K562 (cell line): ENCODE measurements around the gene ROMO1. TPM values are rescaled to one million over a fixed set of nuclear protein-coding genes. Genes with fewer than 3 reads are reported as not detected.

ENCODE experiments used
- ATAC-seq: fragments of 200-7000 bp; cut with Tn5 transposase; 3 replicates; pipeline ENCODE4 v1.9.1; 2020; ENCODE audit warnings: moderate library complexity
- BruUV-seq: library from RNA; stranded (reverse); fragments of 400-500 nt; replicated peaks from 2 replicates; lab custom pipeline; 2021; lab: Mats Ljungman, UMichigan
- CTCF ChIA-PET: fragments of 300-600 bp; formaldehyde crosslinking; extraction: SDS; loops from one replicate; lab custom pipeline; 2021; ENCODE audit warnings: low intra/inter-chr PET ratio; lab: Yijun Ruan, JAX
- POLR2A ChIA-PET: fragments of 300-600, 350-650 bp; sonication (Branson Sonifier 250); formaldehyde crosslinking; extraction: SDS; loops from one replicate; lab custom pipeline; 2021; ENCODE audit warnings: antibody characterized with exemption, inconsistent platforms; lab: Yijun Ruan, JAX
- DNase-seq, 4 experiments: peaks; one replicate each; pipeline versions ENCODE4 v3.0.0 to v3.0.0-alpha.2; 2011 to 2018; ENCODE audit warnings: low spot score in 3 of 4, mixed read lengths in 3 of 4; ENCODE audit errors: extremely low read depth in 1 of 4
- FAIRE-seq: peaks from 2 replicates; lab custom pipeline; 2011; peaks lifted over from hg19 to GRCh38; lab: Jason Lieb, UNC
- H2AFZ ChIP-seq: 2 replicates; pipeline ENCODE4 v1.6.0; 2011; ENCODE audit warnings: low read depth, low read length, control low read depth, inconsistent platforms
- H3K27ac ChIP-seq: fragments of 200-600 bp; 3 replicates; pipeline ENCODE4 v1.8.0; 2011; ENCODE audit warnings: low read depth, mild to moderate bottlenecking, control low read depth, inconsistent platforms, low read length, moderate library complexity, mixed read lengths; ENCODE audit errors: extremely low read depth
- H3K27me3 ChIP-seq, 2 experiments: fragments of 300-600 bp in 1 of 2; 2 replicates in 1 of 2; 3 replicates in 1 of 2; pipeline versions ENCODE4 v1.6.0 to v1.8.0; 2011; ENCODE audit warnings: inconsistent platforms in 2 of 2, low read length in 2 of 2, mild to moderate bottlenecking in 1 of 2, mixed read lengths in 1 of 2, moderate library complexity in 1 of 2; ENCODE audit not compliant: control insufficient read depth in 2 of 2, insufficient read depth in 2 of 2
- H3K36me3 ChIP-seq: fragments of 300-600 bp; 3 replicates; pipeline ENCODE4 v1.8.0; 2011; ENCODE audit warnings: mild to moderate bottlenecking, low read length, inconsistent platforms; ENCODE audit not compliant: control insufficient read depth, insufficient read depth
- H3K4me1 ChIP-seq, 2 experiments: fragments of 200-600 bp in 1 of 2; replicated peaks in 1 of 2; 2 replicates in 1 of 2; 3 replicates in 1 of 2; pipeline versions ENCODE4 v1.5.1 to v1.8.0; 2011; ENCODE audit warnings: inconsistent platforms in 2 of 2, low read length in 2 of 2, mild to moderate bottlenecking in 1 of 2, mixed read lengths in 1 of 2, moderate library complexity in 1 of 2; ENCODE audit not compliant: control insufficient read depth in 2 of 2, insufficient read depth in 2 of 2
- H3K4me2 ChIP-seq: 2 replicates; pipeline ENCODE4 v1.6.1; 2011; ENCODE audit warnings: low read length, control low read depth, inconsistent platforms, mixed read lengths; ENCODE audit not compliant: insufficient read depth
- H3K4me3 ChIP-seq: fragments of 200-600 bp; sonication (generic), shearing (Covaris generic); 2 replicates; pipeline ENCODE4 v1.5.1; 2016; ENCODE audit warnings: control low read depth, inconsistent platforms
- H3K79me2 ChIP-seq: fragments of 200-600 bp; 3 replicates; pipeline ENCODE4 v1.8.0; 2011; ENCODE audit warnings: low read length, inconsistent platforms; ENCODE audit not compliant: control insufficient read depth, insufficient read depth
- H3K9ac ChIP-seq, 2 experiments: 2 replicates each; pipeline versions ENCODE4 v1.6.0 to v1.6.1; 2011; ENCODE audit warnings: low read depth in 2 of 2, low read length in 2 of 2, control low read depth in 1 of 2, inconsistent platforms in 1 of 2, mild to moderate bottlenecking in 1 of 2, mixed read lengths in 1 of 2; ENCODE audit not compliant: insufficient read depth in 1 of 2
- H3K9me1 ChIP-seq: one replicate; pipeline ENCODE4 v1.6.0; 2011; ENCODE audit warnings: inconsistent platforms, mild to moderate bottlenecking, low read length, moderate library complexity; ENCODE audit not compliant: control insufficient read depth, insufficient read depth
- H3K9me3 ChIP-seq: replicated peaks from 2 replicates; pipeline ENCODE4 v1.5.1; 2011; ENCODE audit warnings: low read depth, low read length, inconsistent platforms; ENCODE audit not compliant: control insufficient read depth, insufficient read depth
- H4K20me1 ChIP-seq: replicated peaks from 2 replicates; pipeline ENCODE4 v1.6.1; 2011; ENCODE audit warnings: low read length, inconsistent platforms, mixed read lengths; ENCODE audit not compliant: control insufficient read depth, insufficient read depth
- CHD2 ChIP-seq: IDR thresholded peaks from 2 replicates; pipeline ENCODE4 v1.6.1; 2011; ENCODE audit warnings: low read depth, low read length
- E2F4 ChIP-seq: sonication (generic); formaldehyde crosslinking; IDR thresholded peaks from 2 replicates; pipeline ENCODE4 v1.8.0; 2022; ENCODE audit warnings: mild to moderate bottlenecking, low read depth, missing genetic modification reagents
- EP400 ChIP-seq: fragments of 450-650 bp; IDR thresholded peaks from 2 replicates; pipeline ENCODE4 v1.6.1; 2017; ENCODE audit warnings: antibody characterized with exemption, mild to moderate bottlenecking, moderate library complexity
- FOXJ3 ChIP-seq: sonication (generic); formaldehyde crosslinking; IDR thresholded peaks from 2 replicates; pipeline ENCODE4 v1.4.0; 2020; ENCODE audit warnings: mild to moderate bottlenecking, missing genetic modification reagents
- MECOM ChIP-seq: fragments of 250-450 bp; sonication (Bioruptor Pico); IDR thresholded peaks from 2 replicates; pipeline ENCODE4 v1.8.0; 2022; ENCODE audit warnings: inconsistent platforms
- MXI1 ChIP-seq: IDR thresholded peaks from 2 replicates; pipeline ENCODE4 v1.6.1; 2011; ENCODE audit warnings: low read depth, mild to moderate bottlenecking, improper control_type of control experiment, low read length
- NFRKB ChIP-seq: fragments of 450-650 bp; IDR thresholded peaks from 2 replicates; pipeline ENCODE4 v1.6.1; 2016; ENCODE audit warnings: low read depth
- NR2C1 ChIP-seq, 2 experiments: fragments of 450-650 bp; IDR thresholded peaks; 2 replicates each; pipeline ENCODE4 v1.6.1; 2017; ENCODE audit warnings: mild to moderate bottlenecking in 2 of 2, antibody characterized with exemption in 1 of 2, inconsistent platforms in 1 of 2, missing compliant biosample characterization in 1 of 2, missing genetic modification characterization in 1 of 2
- NR2C2 ChIP-seq, 2 experiments: fragments of 200-800 bp in 1 of 2; sonication (Bioruptor generic) in 1 of 2; sonication (generic) in 1 of 2; formaldehyde crosslinking in 1 of 2; IDR thresholded peaks; 2 replicates each; pipeline versions ENCODE4 v1.6.1 to v1.8.0; 2016 to 2022; ENCODE audit warnings: mild to moderate bottlenecking in 1 of 2, missing compliant biosample characterization in 1 of 2, missing genetic modification characterization in 1 of 2, missing genetic modification reagents in 1 of 2
- NR4A1 ChIP-seq, 2 experiments: fragments of 250-450 bp in 1 of 2; fragments of 450-650 bp in 1 of 2; sonication (Bioruptor Pico) in 1 of 2; IDR thresholded peaks; 2 replicates each; pipeline versions ENCODE4 v1.4.0 to v1.6.1; 2016 to 2020; ENCODE audit warnings: mild to moderate bottlenecking in 2 of 2, missing compliant biosample characterization in 1 of 2, missing genetic modification characterization in 1 of 2, moderate library complexity in 1 of 2
- SMAD1 ChIP-seq: fragments of 150-350 bp; IDR thresholded peaks from 2 replicates; pipeline ENCODE4 v1.6.1; 2014; ENCODE audit warnings: low read length, low read depth; ENCODE audit not compliant: partially characterized antibody
- SP1 ChIP-seq: sonication (generic); formaldehyde crosslinking; IDR thresholded peaks from 2 replicates; pipeline ENCODE4 v1.8.1; 2022; ENCODE audit warnings: mild to moderate bottlenecking, missing genetic modification reagents
- TCF7L2 ChIP-seq: fragments of 150-350 bp; IDR thresholded peaks from 2 replicates; pipeline ENCODE4 v1.6.1; 2016; ENCODE audit warnings: low read depth, mild to moderate bottlenecking, low read length, moderate library complexity
- ZC3H8 ChIP-seq: fragments of 450-650 bp; IDR thresholded peaks from 2 replicates; pipeline ENCODE4 v1.6.1; 2017
- ZNF639 ChIP-seq, 2 experiments: fragments of 200-800 bp in 1 of 2; sonication (Bioruptor generic) in 1 of 2; sonication (generic) in 1 of 2; formaldehyde crosslinking in 1 of 2; IDR thresholded peaks in 1 of 2; conservative IDR thresholded peaks in 1 of 2; 2 replicates each; pipeline versions ENCODE4 v1.5.0 to v1.6.1; 2016 to 2020; ENCODE audit warnings: missing compliant biosample characterization in 1 of 2, missing genetic modification characterization in 1 of 2, missing genetic modification reagents in 1 of 2
- ZSCAN29 ChIP-seq: fragments of 450-650 bp; IDR thresholded peaks from 2 replicates; pipeline ENCODE4 v1.6.1; 2017
- WGBS: fragments of 100-300 bp; shearing (Covaris generic); methylation state at CpG from one replicate; pipeline ENCODE4 v1.1.6; 2016; ENCODE audit warnings: low coverage, mixed read lengths; ENCODE audit not compliant: insufficient coverage; ENCODE audit errors: missing lambda C conversion rate; 5-methylcytosine and 5-hydroxymethylcytosine counted together
- in situ Hi-C: fragments of 300-500 bp; cut with MboI; formaldehyde crosslinking; loops from 4 replicates; pipeline ENCODE4 v1.15.0; 2018; ENCODE audit warnings: inconsistent platforms, mixed read lengths
- intact Hi-C: fragments of 100-400 bp; cut with micrococcal nuclease; formaldehyde crosslinking; loops from 2 replicates; pipeline ENCODE4 v1.14.2; 2022
- polyA plus RNA-seq, 8 experiments: library from polyadenylated mRNA; depleted of rRNA in 4 of 8; stranded (reverse) in 5 of 8; unstranded in 3 of 8; fragments of >200 nt; fragmentation: Nextera tagmentation in 2 of 8; fragmentation: Illumina TruSeq in 1 of 8; extraction: Ambion mirVana in 2 of 8; extraction: Trizol in 1 of 8; gene quantifications; 2 replicates each; pipeline versions ENCODE4 v1.2.1 to v1.2.3, GENCODE V29; 2011 to 2014; ENCODE audit warnings: inconsistent platforms in 1 of 8, missing spikeins in 1 of 8
- total RNA-seq, 7 experiments: library from RNA; depleted of rRNA in 6 of 7; stranded (reverse); fragments of >200 nt in 6 of 7; fragmentation: Illumina TruSeq in 2 of 7; extraction: Trizol in 2 of 7; gene quantifications; 2 replicates each; pipeline versions ENCODE4 v1.2.1 to v1.2.3, GENCODE V29; 2011 to 2021; ENCODE audit warnings: low replicate concordance in 1 of 7

Gene ROMO1
- total and polyA plus RNA-seq, 9 of the 15 experiments (the other 6 are each of a cell fraction or from before 2014, with no cell fraction given), result 31.8 to 741 (median 226) TPM

- ATAC-seq, result peak; percentile 89
- ChIA-PET POLR2A (interaction anchor here (0.5 to 2.9 kb wide), 13 partner anchors 10 to 150 kb away, joined by 3 to 26 read pairs (median 4); partner anchors contain the start of genes ERGIC3, PHF20 and SPAG4), CTCF (no interaction called here)
- peaks cover 41% of the 10 kb centered on the region for H4K20me1 ChIP-seq
- no peaks in the 10 kb centered on the region for H3K9me1 ChIP-seq
- H3K79me2 ChIP-seq, result peaks cover 55% of the 10 kb centered on the region
- peak within 1 kb of the TSS; percentile 96 for H2AFZ ChIP-seq
- BruUV-seq, result no TSS peak
- H3K27ac ChIP-seq, result peak within 1 kb of the TSS; percentile 98
- DNase-seq, result peak; percentile 94 to 96 (median 96)
- 2% methylated on average over 54 of the region's 61 CpGs for WGBS
- peak within 1 kb of the TSS; percentile 57 for H3K4me3 ChIP-seq
- FAIRE-seq, result peak; percentile 93
- in situ Hi-C loops (no loop called here), intact Hi-C loops (loop anchor here (5.0 kb wide), 1 partner anchor 47 kb away; the partner anchor contains the start of gene SPAG4)
- H3K4me1 ChIP-seq, result peaks cover 17 to 24% of the 10 kb centered on the region in 2 experiments; a peak in 4 of 5 replicates
- H3K9ac ChIP-seq, result peak within 1 kb of the TSS; percentile 92 to 100
- H3K36me3 ChIP-seq, result peaks cover 17% of the 10 kb centered on the region; the same call in 2 of the 3 replicates
- no peaks in the 10 kb centered on the region for H3K27me3 ChIP-seq
- H3K9me3 ChIP-seq, result no peaks in the 10 kb centered on the region
- H3K4me2 ChIP-seq, result peak within 1 kb of the TSS; percentile 89
- no peak for TF ChIP-seq ZC3H8
- peak; percentile 53; the same call in 1 of the 2 replicates for TF ChIP-seq ZSCAN29
- peak; percentile 81 for TF ChIP-seq SP1 (CRISPR knock-in tag)
- TF ChIP-seq SMAD1, result peak; percentile 64
- no peak for TF ChIP-seq CHD2
- TF ChIP-seq NFRKB, result peak; percentile 97
- TF ChIP-seq MXI1, result 0 out of 2 replicates have a peak, but pooled peaks have one; percentile 10
- peak in 1 of 2 experiments; percentile 77; a peak in 2 of 4 replicates for TF ChIP-seq ZNF639 (CRISPR knock-in tag; conservative IDR thresholded peaks at IDR 0.05 in 1 of 2, IDR thresholded peaks at IDR 0.05 in 1 of 2)
- TF ChIP-seq NR4A1 (CRISPR knock-in tag; IDR thresholded peaks at IDR 0.05), result 0 out of 2 replicates have a peak, but pooled peaks have one; percentile 54
- TF ChIP-seq NR4A1 (tag; IDR thresholded peaks at IDR 0.05), result no peak; the same call in 1 of the 2 replicates
- peak; percentile 98 for TF ChIP-seq EP400
- peak; percentile 75; the same call in 1 of the 2 replicates for TF ChIP-seq E2F4
- no peak for TF ChIP-seq NR2C1 (IDR thresholded peaks at IDR 0.05)
- TF ChIP-seq NR2C1 (tag; IDR thresholded peaks at IDR 0.05), result no peak
- no peak for TF ChIP-seq FOXJ3 (CRISPR knock-in tag)
- peak; percentile 65; the same call in 1 of the 2 replicates for TF ChIP-seq TCF7L2
- peak; percentile 32 for TF ChIP-seq NR2C2 (CRISPR knock-in tag; IDR thresholded peaks at IDR 0.05)
- peak; percentile 77 for TF ChIP-seq NR2C2 (tag; IDR thresholded peaks at IDR 0.05)
- TF ChIP-seq MECOM, result no peak
Measured at GRCh38 chr20:35664466-35665206, 34.6 kb upstream of the ROMO1 start, which contains the start of the genes CPNE1 and RBM12. Gene CPNE1, minus strand, starts transcription at chr20:35664900. Its CDS starts 31,977 bp downstream, at chr20:35632923. Gene RBM12, minus strand, starts transcription at chr20:35664900. Its CDS starts 9,578 bp downstream, at chr20:35655322.
